SJSA1 (cell line): ENCODE results near the gene ATOH8. TPM values are rescaled to one million over a fixed set of nuclear protein-coding genes. Genes with fewer than 3 reads are reported as not detected.
"Not testable (repeated sequence)": the region's sequence is repeated elsewhere in the genome, so short reads cannot be mapped to it uniquely, and the experiment has no call there.

ENCODE experiments used
- DNase-seq, 2 experiments: peaks; one replicate each; pipeline ENCODE4 v3.0.0-alpha.2; 2015 to 2020; ENCODE audit warnings: low spot score in 2 of 2, low read depth in 1 of 2
- H3K27ac ChIP-seq: fragments of 250-450 bp; sonication (Bioruptor Pico); 2 replicates; pipeline ENCODE4 v1.5.1; 2020; ENCODE audit warnings: mild to moderate bottlenecking, moderate library complexity
- H3K27me3 ChIP-seq: fragments of 250-450 bp; sonication (Bioruptor Pico); replicated peaks from 2 replicates; pipeline ENCODE4 v1.5.1; 2020; ENCODE audit warnings: mild to moderate bottlenecking, moderate library complexity
- H3K36me3 ChIP-seq: fragments of 250-450 bp; sonication (Bioruptor Pico); 2 replicates; pipeline ENCODE4 v1.5.1; 2020; ENCODE audit warnings: mild to moderate bottlenecking
- H3K4me1 ChIP-seq: fragments of 250-450 bp; sonication (Bioruptor Pico); replicated peaks from 2 replicates; pipeline ENCODE4 v1.6.1; 2021; ENCODE audit warnings: mild to moderate bottlenecking
- H3K4me3 ChIP-seq: fragments of 250-450 bp; sonication (Bioruptor Pico); 2 replicates; pipeline ENCODE4 v1.5.1; 2020; ENCODE audit warnings: mild to moderate bottlenecking
- H3K9me3 ChIP-seq: fragments of 250-450 bp; sonication (Bioruptor Pico); replicated peaks from 2 replicates; pipeline ENCODE4 v1.5.1; 2020; ENCODE audit warnings: mild to moderate bottlenecking
- total RNA-seq: library from RNA; depleted of rRNA; stranded (reverse); fragments of >200 nt; shearing (Covaris generic); gene quantifications from 2 replicates; pipeline ENCODE4 v1.2.3, GENCODE V29; 2014

Gene ATOH8
- total RNA-seq, 1 experiment from 2014 or later = 16.4 TPM

DNA sequence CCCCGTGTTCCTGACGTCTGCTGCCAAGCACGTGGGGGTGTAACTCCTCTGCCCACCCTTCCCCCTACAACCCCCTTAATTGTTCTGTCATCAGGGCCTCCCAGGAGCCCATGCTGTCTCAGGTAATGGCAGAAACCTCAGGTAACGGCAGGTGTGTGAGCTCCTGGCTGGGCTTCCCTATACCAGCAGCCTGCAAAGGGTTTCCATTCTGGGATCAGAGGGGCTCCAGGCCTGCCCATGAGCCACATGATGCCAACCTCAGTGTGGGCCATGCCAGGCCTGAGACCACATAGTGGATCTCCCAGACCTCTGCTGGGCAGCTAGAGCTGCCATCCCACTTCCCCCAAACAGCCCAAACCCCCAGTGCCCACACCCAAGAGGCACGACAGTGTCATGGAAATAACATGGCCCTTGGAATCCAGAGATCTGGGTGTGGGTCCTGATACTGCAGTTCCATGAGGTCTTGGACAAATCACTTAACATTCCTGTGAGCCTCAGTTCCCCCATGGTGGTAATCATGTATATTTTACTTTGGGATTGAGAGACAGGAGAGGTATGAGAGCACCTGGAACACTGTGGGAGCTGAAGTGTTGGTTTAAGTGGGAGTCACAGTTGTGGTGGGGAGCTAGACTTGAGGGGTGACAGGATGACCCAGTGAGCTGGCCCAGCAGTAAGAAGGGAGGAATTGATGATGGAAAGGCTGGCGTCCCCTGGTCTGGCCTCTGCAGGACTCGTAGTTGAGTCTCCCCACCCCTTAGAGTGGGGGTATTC lies 59.6 kb downstream of the ATOH8 start:
- DNase-seq = no peak
- H3K27ac ChIP-seq = no peak overlapping the region
- no peaks in the 10 kb centered on the region for H3K27me3 ChIP-seq
- no peaks in the 10 kb centered on the region for H3K9me3 ChIP-seq
- H3K4me3 ChIP-seq = no peak overlapping the region
- no peaks in the 10 kb centered on the region for H3K36me3 ChIP-seq
- peaks cover 29% of the 10 kb centered on the region for H3K4me1 ChIP-seq

DNA sequence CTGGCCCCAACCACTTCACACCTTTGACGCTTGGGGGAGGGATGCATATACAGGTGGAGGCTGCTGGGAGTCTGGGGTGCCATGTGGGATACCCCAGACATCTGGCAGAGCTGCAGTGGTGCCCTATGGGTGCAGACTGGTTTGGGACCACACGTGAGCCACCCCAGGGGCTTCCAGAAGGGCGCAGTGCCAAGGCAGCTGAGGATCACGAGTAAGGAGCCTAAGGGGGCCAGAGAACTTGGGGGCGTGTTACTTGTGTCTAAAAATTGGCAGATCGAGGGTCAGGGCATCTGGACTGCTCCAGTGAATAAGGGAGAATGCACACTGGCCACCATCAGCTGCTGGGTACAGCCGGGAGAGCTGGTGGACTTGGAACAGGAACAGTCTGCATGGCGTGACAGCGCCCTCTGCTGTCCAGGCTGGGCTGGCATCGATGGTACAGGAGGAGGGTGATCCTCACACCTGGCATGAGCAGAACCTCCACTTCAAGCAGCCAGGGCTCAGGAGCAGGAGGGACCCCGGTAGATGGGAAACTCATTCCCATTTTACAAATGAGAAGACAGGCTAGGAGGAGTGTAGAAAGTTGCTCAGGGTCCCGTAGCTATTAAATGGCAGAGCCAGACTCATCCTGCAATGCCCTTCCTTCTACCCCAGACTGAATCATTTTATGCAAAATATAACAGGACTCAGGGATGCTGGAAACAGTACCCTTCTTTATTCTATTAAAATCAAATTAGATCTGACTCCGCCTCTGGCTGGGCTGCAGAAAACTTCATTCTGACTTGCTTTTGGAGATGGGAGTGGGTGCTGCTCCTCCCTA lies 60.4 kb downstream of the ATOH8 start:
- Histone ChIP-seq H3K36me3 (no peaks in the 10 kb centered on the region), H3K4me1 (peaks cover 29% of the 10 kb centered on the region), H3K4me3 (no peak overlapping the region), H3K27ac (no peak overlapping the region), H3K9me3 (no peaks in the 10 kb centered on the region), H3K27me3 (no peaks in the 10 kb centered on the region)
- peak; percentile 75 to 92 for DNase-seq

GRCh38 chr2:85814802-85815550 lies 61.2 kb downstream of the ATOH8 start:
- no peak overlapping the region for H3K27ac ChIP-seq
- no peaks in the 10 kb centered on the region for H3K36me3 ChIP-seq
- H3K9me3 ChIP-seq = no peaks in the 10 kb centered on the region
- no peak overlapping the region for H3K4me3 ChIP-seq
- peaks cover 27% of the 10 kb centered on the region for H3K4me1 ChIP-seq
- no peaks in the 10 kb centered on the region for H3K27me3 ChIP-seq
- DNase-seq = no peak

GRCh38 chr2:85819811-85820510 lies 66.2 kb downstream of the ATOH8 start:
- Histone ChIP-seq H3K4me3 (no peak overlapping the region), H3K9me3 (no peaks in the 10 kb centered on the region), H3K27ac (no peak overlapping the region), H3K27me3 (no peaks in the 10 kb centered on the region), H3K36me3 (no peaks in the 10 kb centered on the region), H3K4me1 (no peaks in the 10 kb centered on the region)
- DNase-seq = no peak

- no peak overlapping the region for H3K4me3 ChIP-seq
- no peak overlapping the region for H3K27ac ChIP-seq
- H3K36me3 ChIP-seq = no peaks in the 10 kb centered on the region
Measured at GRCh38 chr2:85822766-85823165, 69.0 kb downstream of the ATOH8 start.

GRCh38 chr2:85823951-85824350 lies 70.2 kb downstream of the ATOH8 start:
- no peak overlapping the region for H3K4me3 ChIP-seq
- no peak overlapping the region for H3K27ac ChIP-seq
- no peaks in the 10 kb centered on the region for H3K36me3 ChIP-seq
- no peaks in the 10 kb centered on the region for H3K9me3 ChIP-seq
- no peaks in the 10 kb centered on the region for H3K27me3 ChIP-seq
- DNase-seq = no peak
- peaks cover 7% of the 10 kb centered on the region for H3K4me1 ChIP-seq

More at GRCh38 chr2:85822766-85823165, 69.0 kb downstream of the ATOH8 start:
- H3K9me3 ChIP-seq = no peaks in the 10 kb centered on the region
- no peak for DNase-seq
- H3K4me1 ChIP-seq = peaks cover 6% of the 10 kb centered on the region
- no peaks in the 10 kb centered on the region for H3K27me3 ChIP-seq

DNA sequence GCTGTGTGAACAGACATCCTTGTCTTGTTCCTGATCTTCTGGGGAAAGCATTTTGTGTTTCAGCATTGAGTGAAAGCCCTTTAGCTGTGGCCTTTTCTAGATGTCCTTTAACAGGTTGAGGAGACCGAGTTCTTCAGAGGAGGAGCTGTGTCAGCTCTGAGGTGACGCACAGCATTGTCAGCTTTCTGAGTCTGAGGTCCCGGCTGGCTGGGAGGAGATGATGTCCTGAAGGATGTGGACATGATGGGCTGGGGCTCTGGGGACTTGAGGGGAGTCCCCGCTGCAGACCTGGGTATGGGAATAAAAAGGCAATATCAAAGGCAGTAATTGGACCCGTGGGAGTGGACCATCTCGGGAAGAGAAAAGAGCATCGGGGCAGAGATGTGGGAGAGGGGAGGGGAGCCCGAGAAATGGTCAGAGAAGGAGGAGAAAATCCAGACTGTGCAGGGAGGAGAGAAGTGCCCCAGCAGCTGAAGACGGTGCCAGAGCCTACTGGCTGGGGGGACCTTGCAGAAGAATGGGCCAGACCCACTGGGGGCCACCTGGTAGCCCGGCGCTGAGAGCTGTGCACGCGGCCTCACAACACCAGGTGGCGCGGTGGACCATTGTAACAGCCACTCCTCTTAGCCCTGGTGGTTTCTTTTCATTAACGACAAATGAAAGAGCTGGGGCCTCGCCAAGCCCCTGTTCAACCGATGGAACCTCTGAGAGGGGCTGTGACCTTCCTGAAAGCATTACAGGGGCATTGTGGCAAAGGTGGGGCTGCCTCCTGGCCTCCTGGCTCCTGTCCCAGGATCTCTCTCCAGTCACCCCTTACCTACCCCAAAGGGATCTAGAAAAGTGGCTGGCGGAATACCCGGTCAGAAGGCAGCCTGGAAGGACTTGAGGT lies 73.4 kb downstream of the ATOH8 start:
- Histone ChIP-seq H3K27ac (no peak overlapping the region), H3K9me3 (no peaks in the 10 kb centered on the region), H3K4me1 (peaks cover 7% of the 10 kb centered on the region), H3K36me3 (no peaks in the 10 kb centered on the region), H3K4me3 (no peak overlapping the region), H3K27me3 (no peaks in the 10 kb centered on the region)
- DNase-seq = peak; percentile 67 to 79

DNA sequence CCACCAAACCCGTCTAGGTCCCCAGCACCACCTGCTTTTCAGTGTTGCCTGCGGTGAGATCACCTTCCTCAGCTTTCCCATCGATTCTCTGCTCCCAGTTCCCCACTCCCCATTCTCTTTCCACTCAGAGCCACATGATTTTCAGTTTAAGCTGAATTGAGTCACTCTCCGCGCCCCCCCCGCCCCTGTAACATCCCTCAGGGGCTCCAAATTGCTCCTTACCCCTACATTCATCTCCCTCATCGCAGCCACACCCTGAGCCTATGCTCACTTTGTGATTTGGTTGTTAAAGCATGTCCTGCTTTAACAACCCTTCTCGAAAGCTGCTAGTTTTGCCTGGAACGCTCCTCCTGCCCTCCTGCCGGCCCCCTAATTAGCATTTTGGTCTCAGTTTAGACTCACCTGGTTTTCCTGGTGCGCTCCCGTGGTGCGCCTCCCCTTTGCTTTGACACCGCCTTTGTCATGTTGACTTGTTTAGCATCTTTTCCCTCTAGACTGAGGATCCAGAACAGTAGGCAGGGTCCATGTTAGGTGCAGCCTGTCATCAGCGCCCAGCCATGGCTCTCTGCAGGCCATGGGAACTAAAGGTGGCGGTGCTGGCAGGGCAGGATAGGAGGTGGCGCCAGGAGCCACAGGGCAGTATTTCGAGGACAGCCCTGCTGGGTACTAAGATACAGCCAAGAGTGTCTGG lies 74.2 kb downstream of the ATOH8 start:
- Histone ChIP-seq H3K9me3 (no peaks in the 10 kb centered on the region), H3K27ac (no peak overlapping the region), H3K4me1 (peaks cover 7% of the 10 kb centered on the region), H3K4me3 (no peak overlapping the region), H3K36me3 (no peaks in the 10 kb centered on the region), H3K27me3 (no peaks in the 10 kb centered on the region)
- DNase-seq = no peak

- Histone ChIP-seq H3K4me1 (peaks cover 7% of the 10 kb centered on the region), H3K27ac (no peak overlapping the region), H3K36me3 (no peaks in the 10 kb centered on the region), H3K27me3 (no peaks in the 10 kb centered on the region), H3K4me3 (no peak overlapping the region), H3K9me3 (no peaks in the 10 kb centered on the region)
- DNase-seq = no peak
Measured at GRCh38 chr2:85828725-85829124, 74.9 kb downstream of the ATOH8 start.

DNA sequence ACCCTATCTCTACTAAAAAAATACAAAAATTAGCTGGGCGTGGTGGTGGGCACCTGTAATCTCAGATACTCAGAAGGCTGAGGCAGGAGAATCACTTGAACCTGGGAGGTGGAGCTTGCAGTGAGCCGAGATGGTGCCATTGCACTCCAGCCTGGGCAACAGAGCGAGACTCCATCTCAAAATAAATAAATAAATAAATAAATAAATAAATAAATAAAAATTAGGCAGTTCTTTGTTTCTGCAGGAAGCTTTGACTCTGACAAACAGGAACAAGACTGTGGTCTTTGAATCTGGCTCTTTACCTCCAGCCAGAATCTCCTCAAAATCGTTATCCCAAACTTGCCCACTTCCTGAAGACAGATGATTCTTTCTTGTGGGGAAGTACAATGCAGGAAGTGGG lies 75.6 kb downstream of the ATOH8 start:
- not testable (repeated sequence) for H3K4me3 ChIP-seq, H3K9me3 ChIP-seq, DNase-seq, H3K4me1 ChIP-seq, H3K36me3 ChIP-seq, H3K27me3 ChIP-seq, H3K27ac ChIP-seq

DNA sequence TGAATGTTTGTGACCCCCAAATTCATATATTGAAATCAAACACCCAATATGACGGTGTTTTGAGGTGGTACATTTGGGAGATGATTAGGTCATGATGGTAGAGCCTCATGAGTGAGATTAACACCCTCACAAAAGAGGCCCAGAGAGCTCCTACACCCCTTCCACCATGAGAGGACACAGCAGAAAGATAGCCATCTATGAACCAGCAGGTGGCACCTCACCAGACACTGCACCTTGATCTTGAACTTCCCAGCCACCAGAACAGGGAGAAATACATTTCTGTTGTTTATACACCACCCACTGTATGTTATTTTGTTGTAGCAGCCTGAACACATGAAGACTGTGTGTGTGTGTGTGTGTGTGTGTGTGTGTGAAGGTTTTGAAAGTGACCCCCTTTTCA lies 76.9 kb downstream of the ATOH8 start:
- H3K36me3 ChIP-seq = no peaks in the 10 kb centered on the region
- no peak for DNase-seq
- H3K4me3 ChIP-seq = no peak overlapping the region
- H3K4me1 ChIP-seq = peaks cover 7% of the 10 kb centered on the region
- H3K27ac ChIP-seq = no peak overlapping the region
- H3K27me3 ChIP-seq = no peaks in the 10 kb centered on the region
- H3K9me3 ChIP-seq = peaks cover 4% of the 10 kb centered on the region; the same call in 1 of the 2 replicates

- H3K27me3 ChIP-seq = no peaks in the 10 kb centered on the region
- no peak overlapping the region for H3K4me3 ChIP-seq
- DNase-seq = no peak
- H3K4me1 ChIP-seq = peaks cover 7% of the 10 kb centered on the region
- peaks cover 5% of the 10 kb centered on the region; the same call in 1 of the 2 replicates for H3K9me3 ChIP-seq
- no peak overlapping the region for H3K27ac ChIP-seq
- H3K36me3 ChIP-seq = no peaks in the 10 kb centered on the region
Measured at GRCh38 chr2:85831735-85832134, 77.9 kb downstream of the ATOH8 start.
